Measurements from ENCODE around the gene MYPN.

The MYPN gene

DNA sequence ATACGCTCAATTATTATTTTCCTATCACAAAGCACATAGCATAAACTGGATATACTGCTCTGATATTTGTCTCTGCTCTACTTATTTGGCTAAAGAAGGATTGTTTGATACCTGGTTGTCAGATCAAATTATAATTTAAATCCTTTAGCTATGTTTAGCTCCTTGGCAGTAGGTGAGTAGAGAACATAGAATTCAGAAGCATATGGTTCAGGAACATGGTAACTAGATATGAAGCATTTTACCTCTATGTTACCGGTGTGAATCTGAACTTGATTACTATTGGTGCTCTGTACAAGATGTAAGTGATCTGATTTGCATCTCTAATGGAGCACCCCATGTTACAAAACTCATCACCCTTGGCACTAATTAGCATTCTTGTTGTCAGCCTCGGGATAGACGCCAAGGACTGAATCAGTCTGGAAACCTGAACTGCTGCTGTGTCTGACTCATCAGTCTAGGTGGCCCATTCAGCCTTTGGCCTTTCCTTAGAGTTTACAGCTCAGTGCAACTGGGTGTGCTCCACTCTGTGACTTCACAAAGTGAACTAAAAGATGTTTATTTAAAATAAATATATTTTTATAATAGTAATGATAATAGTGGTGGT, 12.3 kb upstream of the MYPN start:
- no peak for DNase-seq

DNA sequence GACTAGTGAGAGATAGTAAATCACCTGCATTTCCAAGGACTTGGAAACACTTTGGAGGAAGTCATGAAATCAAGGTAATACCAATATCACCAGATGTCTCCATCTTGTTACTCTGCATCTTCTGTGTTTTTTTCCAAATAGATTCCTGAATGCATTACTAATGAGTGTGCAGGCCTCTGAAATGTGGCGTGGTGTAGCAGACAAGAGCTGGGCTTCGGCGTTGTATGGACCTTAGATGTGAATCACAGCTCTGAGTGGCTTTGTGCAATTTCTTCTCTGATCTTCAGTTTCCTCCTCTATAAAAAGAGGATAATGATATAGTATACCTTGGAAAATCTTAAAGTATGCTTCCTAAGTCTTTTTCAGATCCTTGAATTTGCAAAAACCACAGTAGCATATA, 9.6 kb upstream of the MYPN start:
- no peak for DNase-seq

DNA sequence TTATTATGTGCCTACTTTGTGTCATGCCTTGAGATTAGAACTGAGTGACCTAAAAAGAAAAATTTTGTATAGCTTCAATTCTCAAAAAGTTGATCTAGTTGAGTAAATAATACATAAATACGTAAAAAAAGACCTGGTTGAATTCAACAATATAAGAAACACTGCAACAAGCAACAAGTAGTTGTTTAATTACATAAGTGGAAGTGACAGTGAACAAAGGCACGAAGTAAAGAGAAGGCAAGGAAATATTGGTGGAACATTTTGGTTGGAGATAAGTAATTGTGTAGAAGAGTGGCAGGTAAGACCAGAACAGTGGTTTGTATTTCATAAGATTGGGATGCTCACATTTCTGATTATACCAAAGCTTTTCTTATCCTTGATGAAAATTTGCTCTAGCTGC, 8.2 kb upstream of the MYPN start:
- DNase-seq: no peak

DNA sequence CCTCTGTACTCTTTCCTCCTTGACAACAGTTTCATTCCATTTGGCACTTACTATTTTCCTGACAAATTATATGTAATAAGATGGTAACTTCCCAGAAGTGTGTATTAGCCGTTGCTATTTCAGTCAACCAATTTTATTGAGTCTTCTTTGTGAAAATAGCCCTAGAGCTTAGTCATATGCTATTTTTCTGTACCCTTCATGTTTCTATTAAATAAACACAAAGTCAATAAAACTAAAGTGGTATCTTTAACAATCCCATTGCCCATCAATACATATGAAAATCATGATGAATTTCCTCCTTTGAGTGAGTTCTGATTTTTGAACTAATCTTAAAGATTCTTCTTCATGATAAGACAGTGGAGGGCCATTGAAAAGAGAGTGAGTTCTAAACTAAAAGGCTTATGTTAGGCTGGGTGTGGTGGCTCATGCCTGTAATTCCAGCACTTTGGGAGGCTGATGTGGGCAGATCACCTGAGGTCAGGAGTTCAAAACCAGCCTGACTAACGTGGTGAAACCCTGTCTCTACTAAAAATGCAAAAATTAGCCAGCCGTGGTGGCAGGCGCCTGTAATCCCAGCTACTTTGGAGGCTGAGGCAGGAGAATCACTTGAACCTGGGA, 5.9 kb upstream of the MYPN start:
- DNase-seq: no peak

DNA sequence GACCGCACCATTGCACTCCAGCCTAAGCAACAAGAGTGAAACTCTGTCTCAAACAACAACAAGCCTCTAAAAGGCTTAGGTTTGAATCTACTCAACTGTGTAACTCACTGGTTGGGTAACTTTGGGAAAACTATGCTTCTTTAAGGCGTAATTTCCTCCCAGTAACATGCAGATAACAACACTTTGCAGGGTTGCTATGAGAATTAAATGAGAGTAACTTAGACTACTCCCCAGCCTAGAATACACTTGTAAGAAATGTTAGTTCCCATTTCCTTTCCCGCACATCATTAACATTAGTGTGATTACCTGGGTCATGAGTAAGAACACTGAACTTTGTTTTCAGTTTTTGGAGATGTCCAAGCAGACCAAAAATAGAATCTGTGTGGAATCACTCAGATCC, 5.4 kb upstream of the MYPN start:
- DNase-seq: no peak

DNA sequence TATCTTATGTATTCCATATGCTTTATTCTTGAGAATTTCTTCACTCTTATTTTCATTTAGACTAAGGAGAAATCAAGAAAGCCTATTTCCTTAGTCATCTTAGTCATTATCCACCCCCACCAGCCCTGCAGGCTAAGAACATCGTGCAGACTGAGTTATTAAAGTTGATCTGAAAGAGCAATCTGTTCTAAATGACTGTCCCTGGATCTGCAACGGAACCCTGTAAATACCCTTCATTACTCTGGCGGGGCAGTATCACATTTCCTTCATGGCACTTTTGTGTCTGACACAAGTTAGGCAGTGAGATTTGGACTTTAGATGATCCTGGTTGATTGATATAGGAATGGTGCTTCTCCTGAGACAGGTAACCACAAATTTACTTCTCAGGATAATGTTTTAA, 3.5 kb upstream of the MYPN start:
- no peak for DNase-seq

DNA sequence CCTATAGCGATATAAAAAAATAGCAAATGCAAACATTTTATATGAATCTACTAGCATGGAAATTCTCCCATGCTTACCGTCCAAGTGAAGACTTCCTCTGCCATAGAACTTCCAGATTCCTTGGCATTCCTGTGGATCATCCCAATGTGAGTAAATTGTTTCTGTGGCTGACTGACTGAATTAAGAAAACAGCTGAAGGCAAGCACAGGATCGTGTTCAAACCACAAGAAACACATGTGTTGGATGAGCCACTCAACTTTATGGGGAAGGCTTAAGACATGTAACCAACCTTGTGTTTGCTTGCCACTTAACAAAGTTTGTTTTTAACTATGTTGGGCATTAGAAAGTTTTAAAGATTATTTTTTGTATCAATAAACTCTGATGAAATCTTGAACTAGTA, 2.6 kb upstream of the MYPN start:
- no peak for DNase-seq

DNA sequence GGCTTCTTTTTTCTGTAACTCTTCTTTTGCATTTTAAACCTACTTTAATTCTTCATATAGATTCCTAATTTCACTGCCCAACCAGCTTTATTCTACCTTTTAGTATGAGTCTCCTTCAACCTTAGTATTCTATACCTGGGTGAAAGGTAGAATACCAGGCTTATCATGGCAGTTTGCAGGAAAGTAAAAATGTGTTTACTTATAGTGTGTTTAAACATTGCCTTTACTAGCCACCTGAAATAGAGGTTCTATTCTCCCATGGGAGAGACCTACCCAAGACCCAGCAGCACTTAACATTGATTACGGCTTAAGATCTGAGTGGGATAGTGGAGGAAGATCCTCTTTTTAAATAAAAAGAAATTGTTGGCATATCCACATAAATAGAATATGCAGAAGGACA, 1.6 kb upstream of the MYPN start:
- DNase-seq: no peak

DNA sequence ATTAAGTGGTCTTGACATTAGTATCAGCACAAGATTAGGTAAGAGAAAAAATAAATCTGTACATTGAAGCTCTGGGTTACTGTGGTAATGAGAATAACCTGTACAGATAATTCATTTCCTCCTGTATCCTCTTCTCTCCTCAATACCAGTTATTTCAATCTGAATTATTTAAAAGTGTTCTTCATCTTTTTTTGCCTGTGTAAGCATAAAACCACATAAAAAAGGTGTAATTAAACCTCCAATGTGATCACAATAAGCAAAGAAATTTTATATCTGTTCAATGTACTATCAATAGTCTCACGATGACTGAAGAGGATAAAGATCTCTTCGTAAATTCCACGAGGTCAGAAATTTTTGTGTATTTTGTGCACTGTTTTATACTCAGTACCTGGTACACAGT, 1.2 kb upstream of the MYPN start:
- DNase-seq: no peak

DNA sequence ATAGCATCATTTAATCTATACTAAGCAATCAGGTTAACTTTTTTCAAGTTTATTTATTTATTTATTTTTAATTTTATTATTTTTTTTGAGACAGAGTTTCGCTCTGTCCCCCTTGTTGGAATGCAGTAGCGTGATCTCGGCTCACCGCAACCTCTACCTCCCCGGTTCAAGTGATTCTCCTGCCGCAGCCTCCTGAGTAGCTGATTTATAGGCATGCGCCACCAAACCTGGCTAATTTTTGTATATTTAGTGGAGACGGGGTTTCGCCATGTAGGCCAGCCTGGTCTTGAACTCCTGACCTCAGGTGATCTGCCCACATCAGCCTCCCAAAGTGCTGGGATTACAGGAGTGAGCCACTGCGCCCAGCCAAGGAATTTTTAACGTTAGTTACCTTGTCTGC, 635 bp upstream of the MYPN start:
- no peak for DNase-seq

DNA sequence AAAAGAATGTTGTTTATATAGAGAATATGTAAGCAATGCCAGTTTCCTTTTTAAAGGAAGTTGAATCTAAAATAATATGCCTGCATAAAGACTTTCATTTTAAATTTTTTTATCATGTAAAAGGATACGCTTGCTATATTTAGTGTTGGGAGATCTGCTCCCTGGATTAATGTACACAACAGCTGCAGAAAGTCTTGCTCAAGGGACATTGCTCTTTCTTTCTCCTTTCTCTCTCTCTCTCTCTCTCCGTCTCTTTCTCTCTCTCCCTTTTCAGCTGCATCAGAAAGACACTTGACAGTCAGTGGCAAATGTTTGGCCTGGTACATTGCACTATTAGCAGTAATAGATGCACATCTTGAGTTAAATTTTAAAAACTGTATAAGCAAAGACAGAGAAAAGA, 739 bp downstream of the MYPN start:
- DNase-seq: no peak

DNA sequence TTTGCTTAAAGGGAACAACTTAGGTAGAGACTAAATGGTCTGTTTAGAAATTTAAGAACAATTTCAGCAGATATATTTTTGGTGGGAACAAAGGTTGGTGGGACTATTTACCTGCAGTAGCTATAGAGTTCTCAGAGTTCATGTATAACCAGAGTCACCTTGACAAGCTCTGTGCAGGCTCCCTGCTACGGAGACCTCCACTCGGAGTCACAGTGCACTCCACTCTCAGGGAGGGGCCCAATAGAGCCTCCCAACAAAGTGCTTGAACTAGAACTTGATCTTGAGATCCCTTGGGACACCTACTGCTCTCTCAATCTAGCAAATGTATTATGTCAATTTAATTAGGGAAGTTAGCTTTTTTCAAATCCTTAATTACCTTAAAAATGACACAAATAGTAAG, 2.3 kb downstream of the MYPN start:
- DNase-seq: no peak

DNA sequence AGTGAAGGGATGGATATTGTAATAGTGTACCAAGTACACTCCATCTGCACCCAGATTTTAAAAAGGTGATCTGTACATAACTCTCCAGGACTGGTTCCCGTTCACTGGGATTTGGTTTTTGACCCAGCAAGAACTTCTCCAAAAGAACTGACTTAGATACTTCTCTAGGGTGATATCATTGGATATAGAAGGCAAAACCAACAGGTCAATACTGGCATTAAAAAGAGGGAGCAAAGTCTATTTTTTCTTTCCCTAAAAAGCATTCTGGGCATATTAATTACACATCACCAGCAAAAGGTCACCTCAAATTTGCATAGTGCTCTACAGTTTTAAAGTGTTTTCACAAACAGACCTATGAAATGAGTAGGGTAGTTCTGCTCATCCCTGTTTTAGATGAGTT, 3.5 kb downstream of the MYPN start:
- DNase-seq: no peak

DNA sequence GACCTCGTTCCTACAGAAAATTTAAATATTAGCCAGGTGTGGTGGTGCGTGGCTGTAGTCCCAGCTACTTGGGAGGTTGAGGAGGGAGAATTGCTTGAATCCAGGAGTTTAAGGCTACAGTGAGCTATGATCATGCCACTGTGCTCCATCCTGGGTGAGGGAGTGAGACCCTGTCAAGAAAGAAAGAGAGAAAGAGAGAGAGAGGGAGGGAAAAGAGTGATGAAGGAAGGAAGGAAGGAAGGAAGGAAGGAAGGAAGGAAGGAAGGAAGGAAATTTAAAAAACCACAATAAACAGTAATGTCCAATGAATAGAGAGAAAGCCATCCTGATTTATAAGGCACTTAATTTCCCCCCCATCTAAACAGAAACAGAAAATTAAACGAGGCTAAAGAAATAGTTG, 9.4 kb downstream of the MYPN start:
- no peak for DNase-seq

DNA sequence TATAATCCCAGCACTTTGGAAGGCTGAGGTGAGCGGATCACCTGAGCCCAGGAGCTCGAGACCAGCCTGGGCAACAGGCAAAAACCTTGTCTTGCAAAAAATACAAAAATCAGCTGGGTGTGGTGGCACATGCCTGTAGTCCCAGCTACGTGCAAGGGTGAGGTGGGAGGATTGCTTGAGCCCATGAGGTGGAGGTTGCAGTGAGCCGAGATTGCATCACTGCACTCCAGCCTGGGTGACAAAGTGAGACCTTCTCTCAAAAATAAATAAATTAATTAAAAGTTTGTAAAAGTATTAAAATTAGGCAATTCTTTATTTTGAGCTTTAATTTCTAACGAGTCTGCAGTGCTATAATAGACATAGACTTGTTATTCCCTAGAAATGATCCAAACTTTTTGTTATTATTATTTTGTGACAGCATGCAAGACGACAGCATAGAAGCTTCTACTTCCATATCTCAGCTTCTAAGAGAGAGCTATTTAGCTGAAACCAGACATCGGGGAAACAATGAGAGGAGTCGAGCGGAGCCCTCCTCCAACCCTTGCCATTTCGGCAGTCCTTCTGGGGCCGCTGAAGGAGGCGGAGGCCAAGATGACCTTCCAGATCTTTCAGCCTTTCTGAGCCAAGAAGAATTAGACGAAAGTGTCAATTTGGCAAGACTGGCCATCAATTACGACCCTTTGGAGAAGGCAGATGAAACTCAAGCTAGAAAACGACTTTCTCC, 11.9 kb downstream of the MYPN start:
- no peak for DNase-seq

DNA sequence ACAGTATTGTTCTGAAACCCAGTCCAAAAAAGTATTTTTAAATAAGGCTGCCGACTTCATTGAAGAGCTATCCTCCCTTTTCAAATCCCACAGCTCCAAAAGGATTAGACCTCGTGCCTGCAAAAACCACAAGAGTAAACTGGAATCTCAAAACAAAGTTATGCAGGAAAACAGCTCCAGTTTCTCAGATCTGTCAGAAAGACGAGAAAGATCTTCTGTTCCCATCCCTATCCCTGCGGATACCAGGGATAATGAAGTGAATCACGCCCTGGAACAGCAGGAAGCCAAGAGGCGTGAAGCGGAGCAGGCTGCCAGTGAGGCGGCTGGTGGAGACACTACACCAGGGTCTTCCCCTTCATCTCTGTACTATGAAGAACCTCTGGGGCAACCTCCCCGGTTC, 12.6 kb downstream of the MYPN start:
- DNase-seq: no peak

DNA sequence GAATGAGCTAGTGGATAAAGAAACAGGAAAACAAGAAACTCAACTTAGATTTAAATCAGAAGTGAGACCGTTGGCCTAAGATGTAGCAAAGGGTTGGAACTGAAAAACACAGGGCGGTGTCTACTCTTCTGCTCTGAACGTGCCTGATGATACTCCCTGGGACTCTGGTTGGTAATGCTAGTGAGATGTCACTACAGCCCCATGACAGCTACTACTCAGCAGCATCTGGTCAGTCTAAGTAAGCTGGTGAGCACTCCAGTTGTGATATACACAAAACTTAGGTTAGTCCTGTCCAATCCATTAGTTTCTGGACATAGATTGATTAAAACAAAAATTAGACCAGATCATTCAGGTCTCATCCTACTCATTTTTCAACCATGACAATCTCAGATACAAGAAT, 15.4 kb downstream of the MYPN start:
- no peak for DNase-seq

DNA sequence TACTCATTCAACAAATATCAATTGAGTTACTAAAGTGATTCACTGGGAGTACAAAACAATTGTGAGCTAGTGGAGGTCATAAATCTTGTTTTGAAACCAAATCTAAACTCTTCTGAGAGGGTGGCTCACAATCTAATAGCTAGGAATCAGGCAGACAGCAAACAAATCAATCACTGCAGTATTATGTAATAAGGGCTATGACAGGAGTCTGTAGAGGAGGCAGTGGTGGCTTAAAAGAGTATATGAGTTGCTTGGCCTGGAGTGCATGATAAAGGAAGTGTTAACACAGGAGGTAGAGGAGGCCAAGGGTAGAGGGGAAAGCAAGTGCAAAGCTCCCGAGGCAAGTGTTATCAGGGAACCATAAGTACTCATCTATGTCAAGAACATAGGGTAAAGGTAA, 16.5 kb downstream of the MYPN start:
- DNase-seq: no peak

DNA sequence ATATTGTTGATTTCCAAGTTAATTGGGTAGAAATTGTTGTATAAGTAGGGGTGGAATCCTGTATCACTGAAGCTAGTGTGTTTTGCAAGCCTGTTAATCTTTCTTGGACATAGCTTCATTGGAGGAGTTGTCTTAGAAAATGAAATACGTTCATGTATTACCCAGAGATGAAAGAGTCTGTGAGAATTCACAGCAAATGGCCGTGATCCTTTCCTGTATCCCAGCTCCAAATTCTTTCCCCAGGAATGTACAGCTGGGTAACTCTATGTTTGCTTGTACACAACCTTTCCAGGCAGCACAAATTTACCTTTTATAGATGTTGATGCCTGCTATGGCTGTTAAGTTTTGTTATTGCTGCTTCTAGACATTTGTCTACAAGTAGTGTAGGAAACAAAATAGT, 18.7 kb downstream of the MYPN start:
- DNase-seq: no peak

DNA sequence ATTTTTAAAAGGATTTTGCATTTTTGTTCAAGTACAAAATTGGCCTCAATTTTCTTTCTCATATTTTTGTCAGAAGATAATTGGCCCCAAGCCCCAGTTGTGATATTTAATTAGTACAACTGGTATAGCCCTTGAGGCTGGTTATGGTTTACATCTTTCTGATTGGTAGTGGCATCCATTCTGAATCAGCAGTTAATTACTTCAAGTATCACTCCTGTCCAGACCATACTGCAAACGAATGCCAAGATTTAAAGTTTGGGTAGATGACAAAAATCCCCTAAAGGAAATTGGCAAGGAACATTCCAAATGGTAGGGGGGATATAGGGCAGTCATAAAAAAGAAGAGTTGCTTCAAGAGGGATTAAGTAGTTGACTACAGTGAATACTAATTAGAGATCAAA, 23.1 kb downstream of the MYPN start:
- DNase-seq: no peak

DNA sequence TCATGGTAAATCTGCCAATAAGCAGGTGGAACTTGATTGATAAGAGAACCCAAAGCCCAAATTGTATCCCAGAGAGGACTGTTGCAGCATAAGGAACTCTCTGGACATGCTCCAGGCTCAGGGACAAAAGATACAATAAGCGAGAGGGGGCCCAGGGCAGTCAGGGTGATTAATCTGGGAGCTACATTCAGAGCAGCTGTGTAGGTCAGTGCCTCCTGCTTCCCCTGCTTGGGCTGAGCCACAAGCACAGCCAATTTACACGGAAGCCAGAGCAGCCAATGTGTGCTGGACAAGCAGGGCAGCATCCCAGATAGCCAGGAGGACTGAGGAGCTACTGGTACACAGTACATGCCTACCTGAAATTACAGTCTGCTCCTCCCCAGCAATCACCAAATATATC, 24.2 kb downstream of the MYPN start:
- no peak for DNase-seq

DNA sequence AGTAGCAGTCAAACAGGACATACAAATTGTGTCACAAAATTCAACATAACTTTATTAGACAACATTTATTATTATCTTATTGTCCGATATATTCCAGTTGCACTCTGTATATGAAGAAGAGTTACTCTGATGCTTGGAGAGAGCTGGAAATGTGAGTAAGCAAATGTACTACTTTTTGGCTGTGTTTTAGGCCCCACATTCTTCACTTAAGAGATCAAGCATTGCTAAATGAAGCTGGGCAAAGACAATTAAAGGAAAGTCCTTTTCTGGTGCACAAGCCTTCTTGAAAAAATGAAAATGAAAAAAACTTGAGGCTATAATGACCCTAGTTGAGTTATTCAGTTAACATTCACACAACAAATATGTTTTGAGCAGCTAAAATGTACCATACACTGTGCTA, 26.1 kb downstream of the MYPN start:
- DNase-seq: no peak

DNA sequence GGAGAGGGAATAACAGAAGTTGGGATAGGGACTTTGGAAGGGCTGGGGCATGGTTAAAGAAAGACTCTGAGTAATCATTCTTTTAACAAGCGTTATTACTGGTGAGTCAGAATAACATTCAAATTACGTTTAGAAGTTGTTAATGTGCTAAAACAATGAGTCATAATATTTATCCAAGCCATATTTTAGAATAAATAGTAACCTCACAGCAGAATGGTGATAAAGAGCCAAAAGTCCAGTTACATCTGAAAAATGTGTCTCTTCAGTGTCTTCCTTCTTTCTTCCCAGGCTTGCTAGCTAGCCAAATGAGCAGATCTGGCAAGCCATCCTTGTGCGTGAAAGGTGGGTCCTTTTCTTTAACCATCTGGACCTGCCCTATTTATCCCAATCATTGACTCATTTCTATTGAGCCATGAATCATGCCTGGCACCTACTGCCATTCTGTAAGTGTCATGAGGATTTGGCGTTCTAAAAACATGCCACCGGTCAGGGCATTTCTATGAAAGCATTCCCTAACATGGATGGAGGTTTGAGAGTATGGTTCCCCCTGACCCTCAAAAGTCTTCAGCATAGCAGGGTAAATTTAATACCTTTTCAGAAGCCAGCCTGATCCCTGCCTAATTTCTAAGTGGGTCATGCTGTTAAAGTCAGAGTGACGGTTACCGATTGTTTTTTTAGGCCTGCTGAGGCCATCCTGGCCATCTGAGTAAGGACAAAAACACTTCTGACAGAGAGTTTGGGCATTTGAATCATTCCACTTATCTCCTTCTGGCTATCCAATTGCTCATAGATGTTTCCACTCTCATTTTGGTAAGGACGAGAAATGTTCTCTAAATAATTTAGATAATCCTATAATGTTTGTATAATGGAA, 26.9 kb downstream of the MYPN start:
- DNase-seq: no peak

DNA sequence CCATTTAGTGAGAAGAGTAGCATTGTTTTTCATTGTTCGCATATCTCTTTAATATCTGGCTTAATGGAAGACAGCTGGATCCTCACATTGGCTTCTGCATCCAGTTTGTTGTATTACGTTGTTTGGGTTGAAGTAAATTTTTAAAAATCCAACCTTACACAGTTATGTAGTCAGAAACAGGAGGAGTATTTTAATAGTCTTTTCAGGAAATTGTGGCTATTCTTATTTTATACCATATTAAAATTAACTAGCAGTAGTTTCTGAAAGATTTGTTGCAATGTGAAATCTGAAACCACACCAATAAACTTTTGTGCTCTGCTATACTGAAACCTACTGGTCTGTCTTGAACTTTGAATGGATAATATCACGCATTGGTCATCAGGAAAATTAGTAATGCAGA, 27.9 kb downstream of the MYPN start:
- DNase-seq: no peak
